Measurements from ENCODE around the gene HPGD. TPM values are rescaled to one million over a fixed set of nuclear protein-coding genes. Genes with fewer than 3 reads are reported as not detected.
A peak's percentile ranks its signal among the peaks of the same experiment; 100 is the strongest.

HPGD gene
- total and polyA plus RNA-seq, 2 of the 8 experiments (the other 6 are each of a cell fraction or from before 2014, with no cell fraction given): 1.1 to 1.3 TPM

GRCh38 chr4:174538876-174539250 lies 16.6 kb upstream of the HPGD start:
- no peak overlapping the region for H2BK12ac ChIP-seq (ENCODE audit: low read depth, low read length)
- H3K23me2 ChIP-seq (ENCODE audit: low read depth, low read length): no peaks in the 10 kb centered on the region
- H3K18ac ChIP-seq (ENCODE audit: extremely low read depth, low read length): no peak overlapping the region
- no peak overlapping the region for H3K23ac ChIP-seq (ENCODE audit: insufficient read length)
- H3K56ac ChIP-seq (replicated peaks; ENCODE audit: insufficient read length, low read depth, low read length): no peak overlapping the region
- CTCF ChIA-PET (ENCODE audit: partially characterized antibody): no interaction called here
- no peaks in the 10 kb centered on the region for H3K36me3 ChIP-seq (ENCODE audit: control insufficient read depth in 2 of 4, insufficient read depth in 4 of 4, low read length in 3 of 4)
- no peak overlapping the region for H4K5ac ChIP-seq (ENCODE audit: insufficient read length, low read depth, low read length)
- no peak overlapping the region for H4K91ac ChIP-seq (replicated peaks; ENCODE audit: insufficient read length, low read length)
- H3K4me1 ChIP-seq (replicated peaks in 1 of 4; ENCODE audit: control insufficient read depth in 3 of 4, insufficient read depth in 4 of 4, low read length in 3 of 4): no peaks in the 10 kb centered on the region
- no peak overlapping the region for H3K14ac ChIP-seq (ENCODE audit: insufficient read length)
- 0 out of 2 replicates have a peak overlapping the region, but pooled peaks have one; percentile 72 for H2BK20ac ChIP-seq (ENCODE audit: low read length)
- no peak overlapping the region for H3K4me2 ChIP-seq (ENCODE audit: insufficient read depth in 1 of 2, low read depth in 2 of 2, low read length in 2 of 2)
- no peaks in the 10 kb centered on the region for H3K9me3 ChIP-seq (ENCODE audit: insufficient read depth in 2 of 2, low read depth in 1 of 2, low read length in 1 of 2)
- H2BK5ac ChIP-seq (ENCODE audit: low read depth, low read length): no peak overlapping the region
- H3K79me1 ChIP-seq (ENCODE audit: low read depth, low read length): no peaks in the 10 kb centered on the region
- no peak overlapping the region for H2BK120ac ChIP-seq (replicated peaks; ENCODE audit: low read depth, low read length)
- no peak for TF ChIP-seq RXRA (IDR thresholded peaks at IDR 0.05; ENCODE audit: insufficient read depth, low read depth, low read length)
- no peak for TF ChIP-seq YY1 (IDR thresholded peaks at IDR 0.05; ENCODE audit: low read depth, low read length)
- no peak for TF ChIP-seq EP300 (IDR thresholded peaks at IDR 0.05; ENCODE audit: borderline replicate concordance in 1 of 2, low read depth in 2 of 2, low read length in 2 of 2)
- H2AFZ ChIP-seq (ENCODE audit: low read length): no peak overlapping the region
- peaks cover 0 to 1% (median 0%) of the 10 kb centered on the region in 4 experiments; a peak in 1 of 7 replicates for H3K27me3 ChIP-seq (replicated peaks in 1 of 4; ENCODE audit: control insufficient read depth in 3 of 4, extremely low read depth in 1 of 4, insufficient read depth in 3 of 4, low read length in 3 of 4)
- H3K4me3 ChIP-seq (ENCODE audit: extremely low read depth in 1 of 4, insufficient read depth in 2 of 4, low read depth in 3 of 4, low read length in 4 of 4): no peak overlapping the region
- WGBS, 2 experiments (ENCODE audit: extremely low coverage in 1 of 2, insufficient coverage in 1 of 2, insufficient read length in 1 of 2, insufficient replicate concordance in 2 of 2, low coverage in 1 of 2, low lambda C conversion rate in 2 of 2, missing lambda C conversion rate in 1 of 2): 90% methylated on average over 4 of the region's 4 CpGs; no CpG with 5 or more reads in 1 of the 2 experiments
- H3K4ac ChIP-seq (replicated peaks; ENCODE audit: insufficient read length, low read depth, low read length): no peak overlapping the region
- no peaks in the 10 kb centered on the region for H3K79me2 ChIP-seq (ENCODE audit: control insufficient read depth in 1 of 2, insufficient read depth in 2 of 2, low read length in 2 of 2)
- H2BK15ac ChIP-seq (ENCODE audit: low read length): no peak overlapping the region
- H3K9ac ChIP-seq (replicated peaks in 1 of 4; ENCODE audit: extremely low read depth in 1 of 4, low read depth in 3 of 4, low read length in 3 of 4): no peak overlapping the region
- no peak overlapping the region for H2AK5ac ChIP-seq (ENCODE audit: low read depth, low read length)
- no peak for FAIRE-seq
- POLR2A ChIA-PET (ENCODE audit: partially characterized antibody): no interaction called here
- DNase-seq (ENCODE audit: low read depth in 1 of 2, low spot score in 2 of 2): no peak
- H3K27ac ChIP-seq (ENCODE audit: low read depth, low read length): no peak overlapping the region
- H4K8ac ChIP-seq (ENCODE audit: extremely low read depth, insufficient read depth, low read length): no peak overlapping the region
- H4K20me1 ChIP-seq (replicated peaks in 1 of 2; ENCODE audit: control insufficient read depth in 1 of 2, insufficient read depth in 2 of 2, low read length in 2 of 2): no peaks in the 10 kb centered on the region
